ENCODE data around the gene C17orf75. TPM values are rescaled to one million over a fixed set of nuclear protein-coding genes. Genes with fewer than 3 reads are reported as not detected.

The C17orf75 gene
- total and polyA plus RNA-seq, 2 donors (not counting 1 experiment from before 2014, with no cell fraction given): 16.4 to 30.2 TPM

DNA sequence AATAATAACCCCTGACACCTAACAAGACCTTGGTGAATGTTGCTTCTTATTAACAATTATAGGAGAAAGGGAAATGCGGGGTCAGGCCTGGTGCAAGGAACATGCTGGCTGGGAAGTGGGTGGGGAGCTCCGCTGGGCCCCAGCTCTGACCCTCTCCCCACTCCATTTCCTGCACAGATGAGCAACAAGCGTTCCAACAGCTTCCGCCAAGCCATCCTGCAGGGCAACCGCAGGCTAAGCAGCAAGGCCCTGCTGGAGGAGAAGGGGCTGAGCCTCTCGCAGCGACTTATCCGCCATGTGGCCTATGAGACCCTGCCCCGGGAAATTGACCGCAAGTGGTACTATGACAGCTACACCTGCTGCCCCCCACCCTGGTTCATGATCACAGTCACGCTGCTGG lies 53.4 kb downstream of the C17orf75 start:
- Histone ChIP-seq H3K9ac (ENCODE audit: insufficient read depth, low read length) (no peak overlapping the region), H3K36me3 (ENCODE audit: control insufficient read depth, insufficient read depth, low read length) (no peaks in the 10 kb centered on the region), H3K9me3 (ENCODE audit: control insufficient read depth, insufficient read depth, low read depth, low read length) (no peaks in the 10 kb centered on the region), H3K79me2 (ENCODE audit: control insufficient read depth, insufficient read depth, low read length) (no peaks in the 10 kb centered on the region), H3K27me3 (ENCODE audit: control insufficient read depth, insufficient read depth, low read length) (peaks cover 2% of the 10 kb centered on the region), H3K4me2 (ENCODE audit: extremely low read depth, insufficient read depth, low read length) (no peak overlapping the region), H2AFZ (ENCODE audit: low read length) (no peak overlapping the region), H3K4me1 (ENCODE audit: control insufficient read depth, extremely low read depth, insufficient read depth, low read length) (peaks cover 2% of the 10 kb centered on the region), H4K20me1 (ENCODE audit: control insufficient read depth, extremely low read depth, insufficient read depth, low read length) (no peaks in the 10 kb centered on the region), H3K27ac (ENCODE audit: insufficient read depth, low read length) (no peak overlapping the region), H3K4me3 (replicated peaks in 1 of 4; ENCODE audit: control extremely low read depth in 1 of 4, insufficient read depth in 1 of 4, low read depth in 3 of 4, low read length in 4 of 4) (no peak overlapping the region)
- TF ChIP-seq, protein P1, sequence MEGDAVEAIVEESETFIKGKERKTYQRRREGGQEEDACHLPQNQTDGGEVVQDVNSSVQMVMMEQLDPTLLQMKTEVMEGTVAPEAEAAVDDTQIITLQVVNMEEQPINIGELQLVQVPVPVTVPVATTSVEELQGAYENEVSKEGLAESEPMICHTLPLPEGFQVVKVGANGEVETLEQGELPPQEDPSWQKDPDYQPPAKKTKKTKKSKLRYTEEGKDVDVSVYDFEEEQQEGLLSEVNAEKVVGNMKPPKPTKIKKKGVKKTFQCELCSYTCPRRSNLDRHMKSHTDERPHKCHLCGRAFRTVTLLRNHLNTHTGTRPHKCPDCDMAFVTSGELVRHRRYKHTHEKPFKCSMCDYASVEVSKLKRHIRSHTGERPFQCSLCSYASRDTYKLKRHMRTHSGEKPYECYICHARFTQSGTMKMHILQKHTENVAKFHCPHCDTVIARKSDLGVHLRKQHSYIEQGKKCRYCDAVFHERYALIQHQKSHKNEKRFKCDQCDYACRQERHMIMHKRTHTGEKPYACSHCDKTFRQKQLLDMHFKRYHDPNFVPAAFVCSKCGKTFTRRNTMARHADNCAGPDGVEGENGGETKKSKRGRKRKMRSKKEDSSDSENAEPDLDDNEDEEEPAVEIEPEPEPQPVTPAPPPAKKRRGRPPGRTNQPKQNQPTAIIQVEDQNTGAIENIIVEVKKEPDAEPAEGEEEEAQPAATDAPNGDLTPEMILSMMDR (conservative IDR thresholded peaks at IDR 0.05 in 1 of 2, IDR thresholded peaks at IDR 0.05 in 1 of 2; ENCODE audit: low read depth in 1 of 2, low read length in 2 of 2): no peak
- no peak for TF ChIP-seq EZH2 (IDR thresholded peaks at IDR 0.05; ENCODE audit: low read length, missing control alignments)
- DNase-seq (ENCODE audit: low read depth in 2 of 2): no peak

- H3K9ac ChIP-seq (ENCODE audit: insufficient read depth, low read length): no peak overlapping the region
- TF ChIP-seq EZH2 (IDR thresholded peaks at IDR 0.05; ENCODE audit: low read length, missing control alignments): no peak
- no peak for DNase-seq (ENCODE audit: low read depth in 2 of 2)
Measured at GRCh38 chr17:32287804-32288511, 54.0 kb downstream of the C17orf75 start.

DNA sequence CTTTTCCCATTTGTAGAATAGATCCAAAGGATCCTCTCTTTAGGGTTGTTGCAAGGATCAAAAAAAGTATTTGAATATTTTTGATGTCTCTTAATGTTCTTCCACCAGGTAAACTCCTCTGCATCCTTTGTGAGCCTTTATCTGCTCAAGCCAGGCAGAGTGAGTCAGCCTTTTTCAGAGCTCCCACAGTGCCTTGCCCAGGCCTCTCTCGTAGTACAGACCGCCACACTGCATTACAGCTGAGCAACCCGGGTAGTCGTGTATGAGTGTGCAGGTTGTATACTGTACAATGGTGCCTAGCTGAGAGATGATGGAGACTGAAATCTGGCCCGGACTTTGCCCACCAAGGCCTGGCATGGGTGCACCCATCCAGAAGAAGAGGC lies 55.5 kb downstream of the C17orf75 start:
- TF ChIP-seq, protein P1 (conservative IDR thresholded peaks at IDR 0.05 in 1 of 2, IDR thresholded peaks at IDR 0.05 in 1 of 2; ENCODE audit: low read depth in 1 of 2, low read length in 2 of 2): no peak
- TF ChIP-seq EZH2 (IDR thresholded peaks at IDR 0.05; ENCODE audit: low read length, missing control alignments): no peak
- Histone ChIP-seq H4K20me1 (ENCODE audit: control insufficient read depth, extremely low read depth, insufficient read depth, low read length) (no peaks in the 10 kb centered on the region), H3K27me3 (ENCODE audit: control insufficient read depth, insufficient read depth, low read length) (peaks cover 2% of the 10 kb centered on the region), H2AFZ (ENCODE audit: low read length) (no peak overlapping the region), H3K9ac (ENCODE audit: insufficient read depth, low read length) (no peak overlapping the region), H3K36me3 (ENCODE audit: control insufficient read depth, insufficient read depth, low read length) (no peaks in the 10 kb centered on the region), H3K4me3 (replicated peaks in 1 of 4; ENCODE audit: control extremely low read depth in 1 of 4, insufficient read depth in 1 of 4, low read depth in 3 of 4, low read length in 4 of 4) (no peak overlapping the region), H3K27ac (ENCODE audit: insufficient read depth, low read length) (no peak overlapping the region), H3K79me2 (ENCODE audit: control insufficient read depth, insufficient read depth, low read length) (no peaks in the 10 kb centered on the region), H3K9me3 (ENCODE audit: control insufficient read depth, insufficient read depth, low read depth, low read length) (no peaks in the 10 kb centered on the region), H3K4me2 (ENCODE audit: extremely low read depth, insufficient read depth, low read length) (no peak overlapping the region), H3K4me1 (ENCODE audit: control insufficient read depth, extremely low read depth, insufficient read depth, low read length) (peaks cover 2% of the 10 kb centered on the region)
- peak in 1 of 2 donors; percentile 12 for DNase-seq (ENCODE audit: low read depth in 2 of 2)

More at GRCh38 chr17:32287804-32288511, 54.0 kb downstream of the C17orf75 start:
- no peaks in the 10 kb centered on the region for H3K79me2 ChIP-seq (ENCODE audit: control insufficient read depth, insufficient read depth, low read length)
- H3K36me3 ChIP-seq (ENCODE audit: control insufficient read depth, insufficient read depth, low read length): no peaks in the 10 kb centered on the region
- H3K27me3 ChIP-seq (ENCODE audit: control insufficient read depth, insufficient read depth, low read length): peaks cover 2% of the 10 kb centered on the region
- no peak overlapping the region for H3K4me3 ChIP-seq (replicated peaks in 1 of 4; ENCODE audit: control extremely low read depth in 1 of 4, insufficient read depth in 1 of 4, low read depth in 3 of 4, low read length in 4 of 4)
- no peak overlapping the region for H3K4me2 ChIP-seq (ENCODE audit: extremely low read depth, insufficient read depth, low read length)
- H3K9me3 ChIP-seq (ENCODE audit: control insufficient read depth, insufficient read depth, low read depth, low read length): no peaks in the 10 kb centered on the region
- H3K27ac ChIP-seq (ENCODE audit: insufficient read depth, low read length): no peak overlapping the region
- H2AFZ ChIP-seq (ENCODE audit: low read length): no peak overlapping the region
- H4K20me1 ChIP-seq (ENCODE audit: control insufficient read depth, extremely low read depth, insufficient read depth, low read length): no peaks in the 10 kb centered on the region
- peaks cover 2% of the 10 kb centered on the region for H3K4me1 ChIP-seq (ENCODE audit: control insufficient read depth, extremely low read depth, insufficient read depth, low read length)

Data from fibroblast of lung (primary cell).